K562 (cell line): Measurements from ENCODE around the gene GALNS. TPM values are rescaled to one million over a fixed set of nuclear protein-coding genes. Genes with fewer than 3 reads are reported as not detected.

Experiments used
- ETV6 ChIP-seq, 3 experiments: fragments of 150-350 bp in 1 of 3; sonication (generic) in 1 of 3; formaldehyde crosslinking in 1 of 3; IDR thresholded peaks; 2 replicates each; pipeline versions ENCODE4 v1.6.1 to v1.8.0; 2014 to 2022; ENCODE audit warnings: borderline replicate concordance in 2 of 3, low read depth in 2 of 3, antibody characterized with exemption in 1 of 3, low read length in 1 of 3, mild to moderate bottlenecking in 1 of 3, missing genetic modification reagents in 1 of 3
- FOXA3 ChIP-seq, 2 experiments: fragments of 450-650 bp in 1 of 2; sonication (generic) in 1 of 2; formaldehyde crosslinking; IDR thresholded peaks in 1 of 2; conservative IDR thresholded peaks in 1 of 2; 2 replicates each; pipeline versions ENCODE4 v1.4.0 to v1.8.0; 2020 to 2022; ENCODE audit warnings: mild to moderate bottlenecking in 2 of 2, missing genetic modification reagents in 1 of 2
- L3MBTL2 ChIP-seq: fragments of 450-650 bp; IDR thresholded peaks from 2 replicates; pipeline ENCODE4 v1.6.1; 2016; ENCODE audit warnings: mild to moderate bottlenecking, moderate library complexity
- LCOR ChIP-seq: sonication (generic); formaldehyde crosslinking; IDR thresholded peaks from 2 replicates; pipeline ENCODE4 v1.8.0; 2022; ENCODE audit warnings: mild to moderate bottlenecking, missing genetic modification reagents
- MECOM ChIP-seq: fragments of 250-450 bp; sonication (Bioruptor Pico); IDR thresholded peaks from 2 replicates; pipeline ENCODE4 v1.8.0; 2022; ENCODE audit warnings: inconsistent platforms
- NFXL1 ChIP-seq: fragments of 450-650 bp; formaldehyde crosslinking; IDR thresholded peaks from 2 replicates; pipeline ENCODE4 v1.4.0; 2021; ENCODE audit warnings: mild to moderate bottlenecking
- NR3C1 ChIP-seq: sonication (generic); formaldehyde crosslinking; IDR thresholded peaks from 2 replicates; pipeline ENCODE4 v1.8.1; 2022; ENCODE audit warnings: missing genetic modification reagents
- NR4A1 ChIP-seq, 2 experiments: fragments of 250-450 bp in 1 of 2; fragments of 450-650 bp in 1 of 2; sonication (Bioruptor Pico) in 1 of 2; IDR thresholded peaks; 2 replicates each; pipeline versions ENCODE4 v1.4.0 to v1.6.1; 2016 to 2020; ENCODE audit warnings: mild to moderate bottlenecking in 2 of 2, missing compliant biosample characterization in 1 of 2, missing genetic modification characterization in 1 of 2, moderate library complexity in 1 of 2
- POLR2G ChIP-seq: fragments of 200-400 bp; formaldehyde crosslinking; IDR thresholded peaks from 2 replicates; pipeline ENCODE4 v1.6.1; 2017; ENCODE audit warnings: low read depth, mild to moderate bottlenecking, antibody characterized with exemption, low read length, moderate library complexity
- PPARD ChIP-seq: fragments of 250-450 bp; sonication (Bioruptor Pico); IDR thresholded peaks from 2 replicates; pipeline ENCODE4 v1.8.0; 2022; ENCODE audit warnings: inconsistent platforms, mild to moderate bottlenecking, moderate library complexity
- ZBED1 ChIP-seq: IDR thresholded peaks from 2 replicates; pipeline ENCODE4 v1.6.1; 2014
- ZBTB5 ChIP-seq: fragments of 450-650 bp; IDR thresholded peaks from 2 replicates; pipeline ENCODE4 v1.6.1; 2017; ENCODE audit warnings: antibody characterized with exemption
- ZKSCAN1 ChIP-seq: fragments of 150-350 bp; IDR thresholded peaks from 2 replicates; pipeline ENCODE4 v1.6.1; 2016; ENCODE audit warnings: low read depth, low read length
- ZNF263 ChIP-seq: sonication (generic); formaldehyde crosslinking; IDR thresholded peaks from 2 replicates; pipeline ENCODE4 v1.8.0; 2022; ENCODE audit warnings: mild to moderate bottlenecking, missing genetic modification reagents, borderline replicate concordance
- ZNF445 ChIP-seq: fragments of 250-450 bp; sonication (Bioruptor Pico); IDR thresholded peaks from 2 replicates; pipeline ENCODE4 v1.4.0; 2020; ENCODE audit warnings: low read depth, mild to moderate bottlenecking, moderate library complexity
- ZNF707 ChIP-seq: fragments of 250-450 bp; sonication (Bioruptor Pico); conservative IDR thresholded peaks from 2 replicates; pipeline ENCODE4 v1.8.0; 2022; ENCODE audit warnings: inconsistent platforms, mild to moderate bottlenecking, moderate library complexity
- polyA plus RNA-seq, 8 experiments: library from polyadenylated mRNA; depleted of rRNA in 4 of 8; stranded (reverse) in 5 of 8; unstranded in 3 of 8; fragments of >200 nt; fragmentation: Nextera tagmentation in 2 of 8; fragmentation: Illumina TruSeq in 1 of 8; extraction: Ambion mirVana in 2 of 8; extraction: Trizol in 1 of 8; gene quantifications; 2 replicates each; pipeline versions ENCODE4 v1.2.1 to v1.2.3, GENCODE V29; 2011 to 2014; ENCODE audit warnings: inconsistent platforms in 1 of 8, missing spikeins in 1 of 8
- total RNA-seq, 7 experiments: library from RNA; depleted of rRNA in 6 of 7; stranded (reverse); fragments of >200 nt in 6 of 7; fragmentation: Illumina TruSeq in 2 of 7; extraction: Trizol in 2 of 7; gene quantifications; 2 replicates each; pipeline versions ENCODE4 v1.2.1 to v1.2.3, GENCODE V29; 2011 to 2021; ENCODE audit warnings: low replicate concordance in 1 of 7
- TF ChIP-seq, protein P1 (sequence below): IDR thresholded peaks from 2 replicates; pipeline ENCODE4 v1.6.1; 2014; ENCODE audit warnings: antibody characterized with exemption
- TF ChIP-seq, protein P2 (sequence below): fragments of 450-650 bp; IDR thresholded peaks from 2 replicates; pipeline ENCODE4 v1.6.1; 2017; ENCODE audit warnings: antibody characterized with exemption, mild to moderate bottlenecking
- TF ChIP-seq, protein P3 (sequence below): sonication (generic); formaldehyde crosslinking; IDR thresholded peaks from 2 replicates; pipeline ENCODE4 v1.8.1; 2023; ENCODE audit warnings: mild to moderate bottlenecking, missing genetic modification reagents

GALNS gene
- total and polyA plus RNA-seq, 9 of the 15 experiments (the other 6 are each of a cell fraction or from before 2014, with no cell fraction given): 0.38 to 13.2 (median 4.3) TPM

DNA sequence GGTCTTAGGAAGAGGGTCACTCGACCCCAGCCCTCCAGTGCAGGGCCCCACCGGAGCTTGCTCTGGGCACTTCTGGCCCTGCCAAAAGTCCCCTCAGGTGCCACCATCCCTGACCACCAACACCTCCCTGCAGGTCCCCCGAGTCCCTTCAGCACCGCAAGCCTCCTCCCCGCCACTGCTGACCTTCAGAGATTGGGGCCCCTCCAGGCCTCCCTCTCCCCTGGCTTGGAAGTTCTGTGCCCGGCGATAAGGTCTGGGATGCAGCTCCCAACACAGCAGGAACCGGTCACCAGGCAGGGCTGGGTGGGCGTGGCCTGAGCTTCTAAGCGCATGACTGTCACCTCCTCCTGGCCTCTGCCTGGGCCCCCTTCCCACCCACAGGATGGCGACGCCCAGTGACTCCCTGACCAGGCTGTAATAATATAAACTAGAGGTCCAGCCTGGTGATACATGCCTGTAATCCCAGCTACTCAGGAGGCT is 82.9 kb downstream of the GALNS start (continued):
- TF ChIP-seq FOXA3 (CRISPR knock-in tag; conservative IDR thresholded peaks at IDR 0.05 in 1 of 2, IDR thresholded peaks at IDR 0.05 in 1 of 2): no peak
- peak; percentile 87 for TF ChIP-seq ZKSCAN1
- no peak for TF ChIP-seq ZNF707 (CRISPR knock-in tag)
- TF ChIP-seq POLR2G: peak; percentile 67
- TF ChIP-seq LCOR (CRISPR knock-in tag): peak; percentile 93
- no peak for TF ChIP-seq NR4A1 (CRISPR knock-in tag; IDR thresholded peaks at IDR 0.05)
- TF ChIP-seq NR4A1 (tag; IDR thresholded peaks at IDR 0.05): peak; percentile 34; the same call in 1 of the 2 replicates
- TF ChIP-seq ETV6 (IDR thresholded peaks at IDR 0.05; ENCODE audit: borderline replicate concordance in 1 of 2, low read depth in 2 of 2, low read length in 1 of 2): no peak; a peak in 1 of 4 replicates
- no peak for TF ChIP-seq ETV6 (CRISPR knock-in tag; IDR thresholded peaks at IDR 0.05; ENCODE audit: borderline replicate concordance)
- TF ChIP-seq, protein P1, sequence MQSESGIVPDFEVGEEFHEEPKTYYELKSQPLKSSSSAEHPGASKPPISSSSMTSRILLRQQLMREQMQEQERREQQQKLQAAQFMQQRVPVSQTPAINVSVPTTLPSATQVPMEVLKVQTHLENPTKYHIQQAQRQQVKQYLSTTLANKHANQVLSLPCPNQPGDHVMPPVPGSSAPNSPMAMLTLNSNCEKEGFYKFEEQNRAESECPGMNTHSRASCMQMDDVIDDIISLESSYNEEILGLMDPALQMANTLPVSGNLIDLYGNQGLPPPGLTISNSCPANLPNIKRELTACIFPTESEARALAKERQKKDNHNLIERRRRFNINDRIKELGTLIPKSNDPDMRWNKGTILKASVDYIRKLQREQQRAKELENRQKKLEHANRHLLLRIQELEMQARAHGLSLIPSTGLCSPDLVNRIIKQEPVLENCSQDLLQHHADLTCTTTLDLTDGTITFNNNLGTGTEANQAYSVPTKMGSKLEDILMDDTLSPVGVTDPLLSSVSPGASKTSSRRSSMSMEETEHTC: peak; percentile 97
- no peak for TF ChIP-seq MECOM (CRISPR knock-in tag)
- TF ChIP-seq NFXL1 (CRISPR knock-in tag): 0 out of 2 replicates have a peak, but pooled peaks have one; percentile 32
- peak; percentile 36; the same call in 1 of the 2 replicates for TF ChIP-seq ZBED1
- peak; percentile 97 for TF ChIP-seq L3MBTL2
- no peak for TF ChIP-seq ZBTB5
- TF ChIP-seq, protein P2, sequence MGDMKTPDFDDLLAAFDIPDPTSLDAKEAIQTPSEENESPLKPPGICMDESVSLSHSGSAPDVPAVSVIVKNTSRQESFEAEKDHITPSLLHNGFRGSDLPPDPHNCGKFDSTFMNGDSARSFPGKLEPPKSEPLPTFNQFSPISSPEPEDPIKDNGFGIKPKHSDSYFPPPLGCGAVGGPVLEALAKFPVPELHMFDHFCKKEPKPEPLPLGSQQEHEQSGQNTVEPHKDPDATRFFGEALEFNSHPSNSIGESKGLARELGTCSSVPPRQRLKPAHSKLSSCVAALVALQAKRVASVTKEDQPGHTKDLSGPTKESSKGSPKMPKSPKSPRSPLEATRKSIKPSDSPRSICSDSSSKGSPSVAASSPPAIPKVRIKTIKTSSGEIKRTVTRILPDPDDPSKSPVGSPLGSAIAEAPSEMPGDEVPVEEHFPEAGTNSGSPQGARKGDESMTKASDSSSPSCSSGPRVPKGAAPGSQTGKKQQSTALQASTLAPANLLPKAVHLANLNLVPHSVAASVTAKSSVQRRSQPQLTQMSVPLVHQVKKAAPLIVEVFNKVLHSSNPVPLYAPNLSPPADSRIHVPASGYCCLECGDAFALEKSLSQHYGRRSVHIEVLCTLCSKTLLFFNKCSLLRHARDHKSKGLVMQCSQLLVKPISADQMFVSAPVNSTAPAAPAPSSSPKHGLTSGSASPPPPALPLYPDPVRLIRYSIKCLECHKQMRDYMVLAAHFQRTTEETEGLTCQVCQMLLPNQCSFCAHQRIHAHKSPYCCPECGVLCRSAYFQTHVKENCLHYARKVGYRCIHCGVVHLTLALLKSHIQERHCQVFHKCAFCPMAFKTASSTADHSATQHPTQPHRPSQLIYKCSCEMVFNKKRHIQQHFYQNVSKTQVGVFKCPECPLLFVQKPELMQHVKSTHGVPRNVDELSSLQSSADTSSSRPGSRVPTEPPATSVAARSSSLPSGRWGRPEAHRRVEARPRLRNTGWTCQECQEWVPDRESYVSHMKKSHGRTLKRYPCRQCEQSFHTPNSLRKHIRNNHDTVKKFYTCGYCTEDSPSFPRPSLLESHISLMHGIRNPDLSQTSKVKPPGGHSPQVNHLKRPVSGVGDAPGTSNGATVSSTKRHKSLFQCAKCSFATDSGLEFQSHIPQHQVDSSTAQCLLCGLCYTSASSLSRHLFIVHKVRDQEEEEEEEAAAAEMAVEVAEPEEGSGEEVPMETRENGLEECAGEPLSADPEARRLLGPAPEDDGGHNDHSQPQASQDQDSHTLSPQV: no peak
- TF ChIP-seq PPARD (CRISPR knock-in tag): no peak
- no peak for TF ChIP-seq ZNF445 (CRISPR knock-in tag)
- no peak for TF ChIP-seq NR3C1 (CRISPR knock-in tag)
- peak; percentile 91 for TF ChIP-seq ZNF263 (CRISPR knock-in tag)
- TF ChIP-seq, protein P3, sequence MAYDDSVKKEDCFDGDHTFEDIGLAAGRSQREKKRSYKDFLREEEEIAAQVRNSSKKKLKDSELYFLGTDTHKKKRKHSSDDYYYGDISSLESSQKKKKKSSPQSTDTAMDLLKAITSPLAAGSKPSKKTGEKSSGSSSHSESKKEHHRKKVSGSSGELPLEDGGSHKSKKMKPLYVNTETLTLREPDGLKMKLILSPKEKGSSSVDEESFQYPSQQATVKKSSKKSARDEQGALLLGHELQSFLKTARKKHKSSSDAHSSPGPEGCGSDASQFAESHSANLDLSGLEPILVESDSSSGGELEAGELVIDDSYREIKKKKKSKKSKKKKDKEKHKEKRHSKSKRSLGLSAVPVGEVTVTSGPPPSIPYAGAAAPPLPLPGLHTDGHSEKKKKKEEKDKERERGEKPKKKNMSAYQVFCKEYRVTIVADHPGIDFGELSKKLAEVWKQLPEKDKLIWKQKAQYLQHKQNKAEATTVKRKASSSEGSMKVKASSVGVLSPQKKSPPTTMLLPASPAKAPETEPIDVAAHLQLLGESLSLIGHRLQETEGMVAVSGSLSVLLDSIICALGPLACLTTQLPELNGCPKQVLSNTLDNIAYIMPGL: no peak
